Endothelial cell (in vitro differentiated cells): ENCODE data around the gene MLKL. TPM values are rescaled to one million over a fixed set of nuclear protein-coding genes. Genes with fewer than 3 reads are reported as not detected.

Experiments used
- DNase-seq: peaks from one replicate; pipeline ENCODE4 v3.0.0; 2021; ENCODE audit warnings: low spot score
- H3K27ac Mint-ChIP-seq: one replicate; pipeline ENCODE4 v1.8.0; 2021; ENCODE audit warnings: mixed read lengths, inconsistent platforms; ENCODE audit not compliant: unreplicated experiment
- H3K27me3 Mint-ChIP-seq: one replicate; pipeline ENCODE4 v1.8.0; 2021; ENCODE audit warnings: mild to moderate bottlenecking, moderate library complexity, mixed read lengths, inconsistent platforms; ENCODE audit not compliant: unreplicated experiment
- H3K36me3 Mint-ChIP-seq: one replicate; pipeline ENCODE4 v1.8.0; 2021; ENCODE audit warnings: mild to moderate bottlenecking, low read depth, mixed read lengths, inconsistent platforms; ENCODE audit not compliant: unreplicated experiment
- H3K4me1 Mint-ChIP-seq: one replicate; pipeline ENCODE4 v1.8.0; 2021; ENCODE audit warnings: mild to moderate bottlenecking, mixed read lengths, inconsistent platforms; ENCODE audit not compliant: unreplicated experiment
- H3K4me3 Mint-ChIP-seq: one replicate; pipeline ENCODE4 v1.8.0; 2021; ENCODE audit warnings: mild to moderate bottlenecking, mixed read lengths, inconsistent platforms; ENCODE audit not compliant: unreplicated experiment
- H3K9me3 Mint-ChIP-seq: one replicate; pipeline ENCODE4 v1.8.0; 2021; ENCODE audit warnings: mixed read lengths, inconsistent platforms; ENCODE audit not compliant: unreplicated experiment
- total RNA-seq: library from RNA; stranded (reverse); fragmentation: NEBNext Ultra II Directional; extraction: Animal tissue kit (Norgen Biotek cat#: 25700); gene quantifications from one replicate; pipeline ENCODE4 v1.2.1, GENCODE V29; 2021; ENCODE audit not compliant: unreplicated experiment
- TF ChIP-seq, protein P1 (sequence below): fragments of 200-600 bp; sonication (generic); IDR thresholded peaks from one replicate; pipeline ENCODE4 v1.5.0; 2021; ENCODE audit warnings: antibody characterized with exemption; ENCODE audit not compliant: unreplicated experiment

Gene MLKL
- total RNA-seq, 1 donor from 2014 or later: 12.3 TPM

DNA sequence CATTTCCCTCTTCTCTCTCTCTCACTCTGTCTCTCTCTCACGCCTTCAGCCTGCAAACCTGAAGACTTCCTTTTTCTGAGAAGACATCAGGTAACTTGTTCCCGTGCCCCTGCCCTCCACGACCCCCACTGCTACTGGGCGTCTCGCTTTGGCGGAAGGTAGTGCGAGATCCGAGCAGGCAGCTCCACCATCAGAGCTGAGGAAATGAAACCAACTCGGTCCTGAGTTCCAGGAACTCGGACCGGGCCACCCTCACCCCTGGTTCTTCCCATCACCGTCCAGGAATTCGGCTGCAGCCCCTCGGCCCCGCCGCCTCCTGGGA lies 585 bp downstream of the MLKL start:
- Mint-ChIP-seq H3K27ac (peak overlapping the region; percentile 70), H3K9me3 (no peaks in the 10 kb centered on the region)
- DNase-seq: no peak

DNA sequence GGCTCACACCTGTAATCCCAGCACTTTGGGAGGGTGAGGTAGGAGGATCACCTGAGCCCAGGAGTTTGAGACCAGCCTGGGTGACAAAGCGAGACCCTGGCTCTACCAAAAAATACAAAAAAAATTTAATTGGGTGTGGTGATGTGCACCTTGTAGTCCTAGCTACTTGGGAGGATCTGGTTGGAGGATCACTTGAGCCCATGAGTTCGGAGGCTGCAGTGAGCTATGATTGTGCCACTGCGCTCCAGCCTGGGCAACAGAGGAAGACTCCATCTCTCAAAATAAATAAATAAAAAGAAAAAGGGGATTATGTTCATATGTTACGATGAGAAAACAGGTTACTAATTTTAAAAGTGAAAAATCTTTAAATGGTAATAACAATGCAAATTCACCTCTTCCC lies 996 bp downstream of the MLKL start:
- no peaks in the 10 kb centered on the region for H3K9me3 Mint-ChIP-seq
- H3K36me3 Mint-ChIP-seq: peaks cover 5% of the 10 kb centered on the region
- TF ChIP-seq, protein P1, sequence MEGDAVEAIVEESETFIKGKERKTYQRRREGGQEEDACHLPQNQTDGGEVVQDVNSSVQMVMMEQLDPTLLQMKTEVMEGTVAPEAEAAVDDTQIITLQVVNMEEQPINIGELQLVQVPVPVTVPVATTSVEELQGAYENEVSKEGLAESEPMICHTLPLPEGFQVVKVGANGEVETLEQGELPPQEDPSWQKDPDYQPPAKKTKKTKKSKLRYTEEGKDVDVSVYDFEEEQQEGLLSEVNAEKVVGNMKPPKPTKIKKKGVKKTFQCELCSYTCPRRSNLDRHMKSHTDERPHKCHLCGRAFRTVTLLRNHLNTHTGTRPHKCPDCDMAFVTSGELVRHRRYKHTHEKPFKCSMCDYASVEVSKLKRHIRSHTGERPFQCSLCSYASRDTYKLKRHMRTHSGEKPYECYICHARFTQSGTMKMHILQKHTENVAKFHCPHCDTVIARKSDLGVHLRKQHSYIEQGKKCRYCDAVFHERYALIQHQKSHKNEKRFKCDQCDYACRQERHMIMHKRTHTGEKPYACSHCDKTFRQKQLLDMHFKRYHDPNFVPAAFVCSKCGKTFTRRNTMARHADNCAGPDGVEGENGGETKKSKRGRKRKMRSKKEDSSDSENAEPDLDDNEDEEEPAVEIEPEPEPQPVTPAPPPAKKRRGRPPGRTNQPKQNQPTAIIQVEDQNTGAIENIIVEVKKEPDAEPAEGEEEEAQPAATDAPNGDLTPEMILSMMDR: no peak
- H3K27me3 Mint-ChIP-seq: peaks cover 3% of the 10 kb centered on the region
- no peak for DNase-seq
- H3K4me1 Mint-ChIP-seq: peaks cover 25% of the 10 kb centered on the region
- H3K4me3 Mint-ChIP-seq: peak overlapping the region; percentile 53
- H3K27ac Mint-ChIP-seq: no peak overlapping the region

More for the DNA sequence above, 585 bp downstream of the MLKL start:
- Mint-ChIP-seq H3K4me3 (peak overlapping the region; percentile 96), H3K27me3 (peaks cover 3% of the 10 kb centered on the region), H3K4me1 (peaks cover 25% of the 10 kb centered on the region), H3K36me3 (peaks cover 5% of the 10 kb centered on the region)
- TF ChIP-seq, protein P1: no peak

DNA sequence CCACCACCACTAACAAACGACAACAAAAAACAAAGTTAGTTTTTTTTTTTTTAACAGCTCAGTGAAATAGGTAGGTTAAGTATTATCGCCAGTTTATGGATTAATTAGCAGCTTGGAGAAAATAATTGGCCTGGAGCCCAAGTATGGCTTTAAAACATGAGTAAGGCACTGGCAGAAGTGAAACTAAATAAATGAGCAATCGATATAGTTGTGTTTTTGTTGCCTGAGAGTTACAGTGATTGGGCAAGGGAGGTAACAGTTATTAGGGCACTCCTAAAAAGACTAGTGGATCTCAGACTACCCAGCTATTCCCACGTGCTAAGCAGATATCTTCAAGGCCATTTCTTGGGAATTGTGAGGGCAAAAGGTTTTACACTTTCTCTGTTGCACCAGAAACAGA lies 2.4 kb downstream of the MLKL start:
- Mint-ChIP-seq H3K27ac (no peak overlapping the region), H3K9me3 (no peaks in the 10 kb centered on the region), H3K36me3 (peaks cover 9% of the 10 kb centered on the region), H3K27me3 (peaks cover 3% of the 10 kb centered on the region), H3K4me1 (peaks cover 25% of the 10 kb centered on the region), H3K4me3 (no peak overlapping the region)
- TF ChIP-seq, protein P1: no peak
- no peak for DNase-seq

DNA sequence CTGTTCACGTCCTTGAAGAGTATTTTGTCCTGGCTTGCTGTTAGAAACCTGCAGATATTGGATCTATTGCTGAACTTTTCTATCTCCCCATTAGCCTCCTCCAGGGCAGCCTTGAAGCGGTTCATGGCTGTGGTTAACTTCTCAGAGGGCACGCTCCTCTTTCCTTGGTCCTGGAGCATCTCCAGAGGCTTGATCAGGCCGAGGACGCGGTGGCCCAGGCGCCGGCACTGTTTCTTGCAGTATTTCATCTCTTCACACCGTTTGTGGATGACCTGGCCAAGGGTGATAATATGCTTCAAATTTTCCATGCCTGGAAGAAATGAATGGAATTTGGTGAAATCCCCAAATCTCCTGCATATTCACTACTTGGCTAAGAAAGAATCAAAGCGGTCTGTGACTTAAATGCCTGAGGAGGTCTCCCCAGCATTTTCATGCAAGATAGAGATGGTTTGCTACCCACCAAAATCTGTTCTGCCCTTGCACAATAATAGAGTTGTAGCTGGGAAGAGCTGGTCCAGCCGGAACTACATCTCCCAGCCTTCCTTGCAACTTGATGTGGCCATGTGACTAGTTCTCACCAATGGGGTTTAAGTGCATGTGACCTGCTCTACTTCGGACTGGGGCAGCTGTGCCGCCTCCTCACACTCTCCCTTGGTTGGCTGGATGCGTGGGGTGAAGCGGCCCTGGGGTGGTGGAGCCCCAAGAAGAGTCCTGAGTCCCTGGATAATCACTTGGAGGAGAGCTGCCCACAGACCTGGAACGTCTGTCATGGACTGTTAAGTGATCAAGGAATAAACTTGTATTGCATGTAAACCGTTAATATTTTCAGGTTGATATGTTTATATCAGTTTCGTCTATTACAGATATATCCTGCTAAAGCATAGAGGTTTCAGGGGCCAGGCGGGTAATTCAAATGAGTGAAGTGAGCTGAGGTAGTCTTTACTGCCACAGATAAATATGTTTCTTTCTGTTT lies 4.9 kb downstream of the MLKL start:
- TF ChIP-seq, protein P1: no peak
- Mint-ChIP-seq H3K27ac (peak overlapping the region; percentile 31), H3K27me3 (no peaks in the 10 kb centered on the region), H3K36me3 (peaks cover 21% of the 10 kb centered on the region), H3K9me3 (no peaks in the 10 kb centered on the region), H3K4me1 (peaks cover 20% of the 10 kb centered on the region), H3K4me3 (peak overlapping the region; percentile 86)
- peak; percentile 71 for DNase-seq
